C4-2B (cell line): ENCODE results near the gene BAAT.

ENCODE experiments used
- H3K27ac ChIP-seq: fragments of 450-650 bp; 2 replicates; pipeline ENCODE4 v1.5.1; 2017
- ZFX ChIP-seq: fragments of 450-650 bp; IDR thresholded peaks from 2 replicates; pipeline ENCODE4 v1.6.1; 2017
- TF ChIP-seq, protein P1 (sequence below): fragments of 450-650 bp; conservative IDR thresholded peaks from 2 replicates; pipeline ENCODE4 v1.5.1; 2017; ENCODE audit warnings: mild to moderate bottlenecking

BAAT gene

DNA sequence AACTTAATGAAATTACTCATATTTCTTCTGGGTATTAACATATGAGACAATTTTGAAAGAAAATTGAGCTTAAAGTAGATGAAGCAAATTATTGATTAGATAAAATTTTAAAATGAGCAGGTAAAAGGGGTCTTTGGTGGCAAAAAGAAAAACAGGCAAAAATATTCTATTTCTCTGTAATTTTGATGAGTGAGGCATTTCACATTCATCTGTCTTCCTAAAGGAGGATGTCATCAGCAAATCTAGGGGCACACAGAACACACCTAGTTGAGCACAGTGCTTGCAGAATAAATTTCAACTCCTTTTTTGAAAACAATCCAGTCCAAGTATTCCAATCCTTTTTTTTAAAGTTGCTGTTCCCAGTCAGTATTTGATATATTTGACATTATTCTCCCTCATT, 30.0 kb upstream of the BAAT start:
- no peak overlapping the region for H3K27ac ChIP-seq
- TF ChIP-seq ZFX: no peak
- TF ChIP-seq, protein P1, sequence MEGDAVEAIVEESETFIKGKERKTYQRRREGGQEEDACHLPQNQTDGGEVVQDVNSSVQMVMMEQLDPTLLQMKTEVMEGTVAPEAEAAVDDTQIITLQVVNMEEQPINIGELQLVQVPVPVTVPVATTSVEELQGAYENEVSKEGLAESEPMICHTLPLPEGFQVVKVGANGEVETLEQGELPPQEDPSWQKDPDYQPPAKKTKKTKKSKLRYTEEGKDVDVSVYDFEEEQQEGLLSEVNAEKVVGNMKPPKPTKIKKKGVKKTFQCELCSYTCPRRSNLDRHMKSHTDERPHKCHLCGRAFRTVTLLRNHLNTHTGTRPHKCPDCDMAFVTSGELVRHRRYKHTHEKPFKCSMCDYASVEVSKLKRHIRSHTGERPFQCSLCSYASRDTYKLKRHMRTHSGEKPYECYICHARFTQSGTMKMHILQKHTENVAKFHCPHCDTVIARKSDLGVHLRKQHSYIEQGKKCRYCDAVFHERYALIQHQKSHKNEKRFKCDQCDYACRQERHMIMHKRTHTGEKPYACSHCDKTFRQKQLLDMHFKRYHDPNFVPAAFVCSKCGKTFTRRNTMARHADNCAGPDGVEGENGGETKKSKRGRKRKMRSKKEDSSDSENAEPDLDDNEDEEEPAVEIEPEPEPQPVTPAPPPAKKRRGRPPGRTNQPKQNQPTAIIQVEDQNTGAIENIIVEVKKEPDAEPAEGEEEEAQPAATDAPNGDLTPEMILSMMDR: no peak

DNA sequence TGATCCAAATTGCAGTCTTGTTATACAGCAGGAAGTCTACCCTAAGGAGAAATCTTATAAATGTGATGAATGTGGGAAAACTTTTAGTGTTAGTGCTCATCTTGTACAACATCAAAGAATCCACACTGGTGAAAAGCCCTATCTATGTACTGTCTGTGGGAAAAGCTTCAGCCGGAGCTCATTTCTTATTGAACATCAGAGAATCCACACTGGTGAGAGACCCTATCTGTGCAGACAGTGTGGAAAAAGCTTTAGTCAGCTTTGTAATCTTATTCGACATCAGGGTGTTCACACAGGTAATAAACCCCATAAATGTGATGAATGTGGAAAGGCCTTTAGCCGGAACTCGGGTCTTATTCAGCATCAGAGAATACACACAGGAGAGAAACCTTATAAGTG, 24.3 kb upstream of the BAAT start:
- no peak overlapping the region for H3K27ac ChIP-seq
- TF ChIP-seq, protein P1: no peak
- no peak for TF ChIP-seq ZFX

DNA sequence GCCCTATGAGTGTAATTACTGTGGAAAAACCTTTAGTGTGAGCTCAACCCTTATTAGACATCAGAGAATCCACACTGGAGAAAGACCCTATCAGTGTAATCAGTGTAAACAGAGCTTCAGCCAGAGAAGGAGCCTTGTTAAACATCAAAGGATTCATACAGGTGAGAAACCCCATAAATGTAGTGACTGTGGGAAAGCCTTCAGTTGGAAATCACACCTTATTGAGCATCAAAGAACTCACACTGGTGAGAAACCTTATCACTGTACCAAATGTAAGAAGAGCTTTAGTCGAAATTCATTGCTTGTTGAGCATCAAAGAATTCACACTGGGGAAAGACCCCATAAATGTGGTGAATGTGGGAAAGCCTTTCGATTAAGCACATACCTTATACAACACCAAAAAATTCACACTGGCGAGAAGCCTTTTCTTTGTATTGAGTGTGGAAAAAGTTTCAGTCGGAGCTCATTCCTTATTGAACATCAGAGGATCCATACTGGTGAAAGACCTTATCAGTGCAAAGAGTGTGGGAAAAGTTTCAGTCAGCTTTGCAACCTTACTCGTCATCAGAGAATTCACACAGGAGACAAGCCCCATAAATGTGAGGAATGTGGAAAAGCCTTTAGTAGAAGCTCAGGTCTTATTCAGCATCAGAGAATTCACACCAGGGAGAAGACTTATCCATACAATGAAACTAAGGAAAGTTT, 23.7 kb upstream of the BAAT start:
- no peak overlapping the region for H3K27ac ChIP-seq
- TF ChIP-seq, protein P1: no peak
- TF ChIP-seq ZFX: no peak

DNA sequence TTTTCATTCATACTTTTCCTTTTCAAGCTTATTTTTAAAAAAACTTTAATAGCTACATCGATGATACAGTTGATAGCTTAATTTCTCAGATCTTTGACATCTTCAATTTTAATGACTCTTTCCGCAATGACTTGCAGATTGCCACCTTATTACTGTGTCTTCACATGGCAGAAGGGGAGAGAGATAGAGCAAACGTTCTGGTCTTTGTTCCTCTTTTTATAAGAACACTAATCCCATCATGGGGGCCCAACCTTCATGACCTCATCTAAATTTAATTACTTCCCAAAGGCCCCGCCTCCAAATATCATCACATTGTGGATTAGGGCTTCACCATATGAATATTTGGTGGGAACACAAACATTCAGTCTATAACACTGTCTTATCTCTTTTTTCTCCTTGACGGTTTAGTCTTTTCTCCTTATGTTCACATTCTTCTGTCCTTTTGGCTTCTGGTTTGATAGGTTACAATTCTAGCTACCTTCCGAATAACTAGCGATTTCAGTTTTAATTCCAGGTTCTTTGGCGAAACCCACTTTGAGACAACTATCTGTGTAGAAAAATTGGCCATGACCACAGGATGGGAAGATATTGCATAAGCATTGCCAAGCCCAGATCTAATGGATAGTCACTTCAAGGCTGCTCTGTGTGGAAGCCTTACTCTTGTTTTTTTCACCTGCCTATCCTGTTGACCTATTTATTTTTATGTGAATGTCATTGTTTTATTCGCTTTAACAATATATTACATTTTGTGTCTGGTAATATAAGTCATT, 18.9 kb upstream of the BAAT start:
- TF ChIP-seq, protein P1: no peak
- TF ChIP-seq ZFX: no peak

DNA sequence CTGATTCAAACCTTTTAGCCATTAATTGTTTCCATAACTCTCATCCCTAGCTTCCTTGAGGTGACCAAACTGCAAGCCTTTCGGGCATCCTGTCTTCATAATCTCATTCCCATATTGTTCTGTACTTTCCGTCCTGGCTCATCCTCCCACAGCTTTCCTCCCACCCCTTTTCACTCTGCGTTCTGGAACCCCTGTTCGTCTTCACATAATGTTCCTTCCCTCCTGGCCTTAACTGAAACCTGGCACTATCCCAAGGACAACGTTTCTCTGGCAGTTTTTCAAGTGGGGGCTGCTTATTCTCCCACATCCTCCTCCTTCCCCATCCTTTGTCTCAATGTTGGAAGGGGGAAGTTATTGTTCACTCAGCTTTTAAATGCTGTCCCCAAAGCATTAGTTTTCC, 15.3 kb upstream of the BAAT start:
- no peak overlapping the region for H3K27ac ChIP-seq
- TF ChIP-seq, protein P1: no peak
- no peak for TF ChIP-seq ZFX

More for the DNA sequence above, 18.9 kb upstream of the BAAT start:
- no peak overlapping the region for H3K27ac ChIP-seq

DNA sequence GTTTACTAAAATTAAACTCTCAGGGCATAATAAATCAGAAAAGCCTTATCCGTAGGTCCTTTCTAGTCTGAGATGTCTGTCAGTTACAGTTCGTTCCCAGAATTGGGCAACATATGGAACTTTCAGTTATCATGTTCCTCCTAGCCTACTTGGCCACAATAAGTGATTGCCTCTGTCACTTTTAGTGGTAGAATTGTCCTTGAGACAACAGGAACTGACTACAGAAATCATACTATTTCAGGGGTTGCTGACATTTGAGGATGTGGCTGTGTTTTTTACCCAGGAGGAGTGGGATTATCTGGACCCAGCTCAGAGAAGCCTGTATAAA, 14.8 kb upstream of the BAAT start:
- H3K27ac ChIP-seq: peak overlapping the region; percentile 84
- TF ChIP-seq, protein P1: no peak
- TF ChIP-seq ZFX: no peak

DNA sequence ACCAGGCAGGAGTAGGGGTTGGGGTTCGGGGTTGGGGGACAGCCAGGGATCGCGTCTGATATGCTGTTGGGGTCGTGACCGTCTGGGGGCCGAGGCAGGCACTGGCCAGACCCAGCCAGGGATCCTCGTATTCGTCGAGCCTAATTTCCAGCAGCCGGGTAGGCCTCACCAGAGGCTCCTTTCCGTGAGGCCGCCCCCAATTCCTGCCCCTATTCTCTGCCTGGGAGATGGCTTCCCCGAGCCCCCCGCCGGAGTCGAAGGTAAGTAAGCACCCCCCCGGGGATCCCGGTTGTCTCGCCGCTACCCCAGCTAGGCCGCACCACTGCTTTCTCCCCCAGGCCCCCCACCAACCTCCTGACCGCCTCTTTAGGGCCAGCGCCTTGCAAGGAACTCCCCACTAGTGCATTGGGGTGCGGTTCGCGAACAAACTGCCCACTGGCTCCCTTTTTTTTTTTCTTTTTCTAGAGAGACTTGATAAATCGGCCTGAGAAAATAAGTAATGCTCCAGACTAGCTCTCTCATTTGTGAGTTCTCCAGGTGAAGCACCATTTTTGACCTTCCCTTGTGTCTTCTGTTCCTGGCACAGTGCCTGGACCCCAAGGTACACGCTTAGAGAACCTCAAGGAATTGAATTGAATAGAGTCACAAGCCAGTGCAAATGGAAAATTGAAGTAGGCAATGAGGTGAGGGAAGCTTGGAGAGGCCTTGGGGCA, 14.3 kb upstream of the BAAT start:
- H3K27ac ChIP-seq: peak overlapping the region; percentile 84
- peak; percentile 86 for TF ChIP-seq ZFX
- TF ChIP-seq, protein P1: no peak
